GM18526 (cell line): ENCODE results near the gene ZSWIM1.
A peak's percentile ranks its signal among the peaks of the same experiment; 100 is the strongest.

Experiments
- POLR2A ChIP-seq: IDR thresholded peaks from 3 replicates; pipeline ENCODE4 v1.6.1; 2011; ENCODE audit not compliant: insufficient read length; ENCODE audit errors: extremely low read depth

The ZSWIM1 gene

DNA sequence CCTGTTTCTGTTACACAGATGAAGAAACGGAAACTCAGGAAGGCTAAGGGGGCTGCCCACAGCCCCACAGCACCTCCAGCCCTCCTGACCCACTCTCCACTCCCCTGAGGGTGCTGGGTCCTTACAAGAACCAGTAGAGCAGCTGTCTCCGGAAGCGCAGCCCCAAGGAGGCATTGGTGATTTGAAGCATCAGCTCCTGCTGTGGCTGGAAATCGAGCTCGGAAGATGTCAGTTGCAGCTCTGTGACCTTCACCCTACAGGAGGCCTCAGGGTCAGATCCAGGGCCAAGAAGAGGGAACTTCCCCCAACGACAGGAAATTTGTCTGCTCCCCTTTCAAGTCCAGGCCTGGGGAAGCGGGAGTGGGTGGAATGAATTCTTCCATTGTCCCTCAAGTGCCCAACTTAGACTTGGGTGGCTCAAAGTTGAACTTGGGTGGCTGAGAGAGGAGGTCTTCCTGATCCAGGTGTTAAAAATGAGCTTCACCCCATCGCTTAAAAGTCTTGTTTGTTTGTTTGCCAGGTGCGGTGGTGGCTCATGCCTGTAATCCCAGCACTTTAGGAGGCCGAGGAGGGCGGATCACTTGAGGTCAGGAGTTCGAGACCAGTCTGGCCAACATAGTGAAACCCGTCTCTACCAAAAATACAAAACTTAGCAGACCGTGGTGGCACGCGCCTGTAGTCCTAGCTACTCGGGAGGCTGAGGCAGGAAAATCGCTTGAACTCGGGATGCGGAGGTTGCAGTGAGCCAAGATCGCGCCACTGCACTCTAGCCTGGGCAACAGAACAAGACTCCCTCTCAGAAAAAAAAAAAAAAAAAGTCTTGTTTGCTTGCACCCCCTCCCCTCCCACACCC, 29.0 kb downstream of the ZSWIM1 start:
- TF ChIP-seq POLR2A, result no peak

GRCh38 chr20:45910670-45911485, 29.9 kb downstream of the ZSWIM1 start:
- peak; percentile 64 for TF ChIP-seq POLR2A

GRCh38 chr20:45911486-45912343, 30.7 kb downstream of the ZSWIM1 start, which contains the start of gene PLTP:
TSS of gene PLTP (minus strand) at chr20:45912155. CDS start at chr20:45911452, 703 bp downstream.
- TF ChIP-seq POLR2A, result no peak

GRCh38 chr20:45912344-45912682, 31.3 kb downstream of the ZSWIM1 start:
- TF ChIP-seq POLR2A, result no peak

DNA sequence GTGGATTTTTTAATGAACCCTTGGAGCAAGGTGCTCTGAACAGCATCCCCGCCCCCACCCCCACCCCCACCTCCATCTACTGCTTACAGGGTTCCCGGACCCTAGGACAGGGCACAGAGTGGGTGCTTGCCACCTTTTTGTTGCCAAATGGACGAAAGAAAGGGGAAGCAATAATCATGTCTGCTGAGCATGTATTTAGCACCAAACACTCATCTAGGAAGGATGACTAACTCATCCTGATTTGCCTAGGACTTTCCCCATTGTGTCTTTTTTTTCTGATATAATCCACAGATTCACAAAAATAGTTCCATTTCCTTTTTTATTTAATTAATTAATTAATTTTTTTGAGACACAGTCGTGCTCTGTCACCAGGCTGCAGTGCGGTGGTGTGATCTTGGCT, 32.1 kb downstream of the ZSWIM1 start:
- TF ChIP-seq POLR2A, result no peak

- TF ChIP-seq POLR2A, result no peak
Measured at GRCh38 chr20:45917790-45918141, 36.7 kb downstream of the ZSWIM1 start.

DNA sequence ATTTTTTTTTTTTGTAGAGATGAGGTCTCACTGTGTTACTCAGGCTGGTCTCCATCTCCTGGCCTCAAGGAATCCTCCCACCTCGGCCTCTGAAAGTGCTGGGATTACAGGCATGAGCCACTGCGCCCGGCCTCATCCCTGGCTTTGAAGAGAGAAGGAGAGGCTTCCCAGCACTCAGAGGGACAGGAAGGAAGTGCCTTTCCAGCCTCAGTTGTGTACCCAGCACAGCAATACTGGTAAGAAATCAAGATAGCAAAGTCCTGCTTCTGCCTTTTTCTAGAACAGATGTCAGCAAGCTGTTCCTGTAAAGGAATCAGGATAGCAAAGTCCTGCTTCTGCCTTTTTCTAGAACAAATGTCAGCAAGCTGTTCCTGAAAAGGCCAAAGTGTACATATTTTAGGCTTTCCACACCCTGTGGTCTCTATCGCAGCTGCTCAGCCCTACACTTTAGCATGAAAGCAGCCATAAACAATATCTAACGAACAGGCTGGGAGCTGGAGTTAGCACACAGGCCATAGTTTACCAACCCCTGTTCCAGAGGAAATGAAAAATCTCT, 37.2 kb downstream of the ZSWIM1 start:
- no peak for TF ChIP-seq POLR2A

GRCh38 chr20:45918779-45919537, 37.9 kb downstream of the ZSWIM1 start:
- TF ChIP-seq POLR2A, result no peak

DNA sequence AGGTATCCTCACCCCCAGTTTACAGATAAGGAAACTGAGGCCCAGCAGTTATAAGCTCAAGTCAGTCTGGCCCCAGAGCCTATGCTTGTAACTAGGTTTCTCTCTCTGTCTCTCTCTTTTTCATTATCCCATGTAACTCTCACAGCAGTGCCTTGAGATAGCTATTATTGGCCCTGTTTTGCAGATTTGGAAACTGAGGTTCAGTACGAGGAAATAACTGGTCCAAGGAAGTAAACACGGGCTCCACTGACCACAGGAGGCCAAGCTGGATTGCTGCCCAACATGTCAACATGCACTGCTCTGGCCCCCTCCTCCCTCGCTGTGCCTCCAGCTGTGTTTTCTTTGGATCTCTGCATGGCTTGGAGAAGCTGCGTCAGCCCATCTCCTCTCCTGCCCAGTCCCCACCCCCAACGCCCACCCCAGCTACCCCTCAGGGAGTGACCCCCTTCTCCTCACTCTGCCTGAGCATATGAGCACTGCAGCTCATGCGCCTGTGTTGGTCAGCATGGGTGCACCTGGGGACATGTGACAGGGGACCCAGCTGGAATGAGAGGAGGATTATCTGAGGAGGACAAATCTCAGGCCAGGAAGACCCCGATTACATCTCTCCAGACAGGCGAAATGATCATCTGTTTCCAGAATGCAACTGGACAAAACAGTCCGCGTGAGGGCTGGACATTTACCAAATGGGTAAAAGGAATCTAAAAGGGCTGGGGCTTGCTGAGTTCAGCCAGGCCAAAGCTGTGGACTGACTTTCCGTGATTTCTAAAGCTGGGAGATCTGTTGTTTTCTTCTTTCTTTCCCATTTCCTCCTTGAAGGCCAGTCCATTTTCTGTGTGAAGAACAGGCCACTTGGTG, 38.7 kb downstream of the ZSWIM1 start:
- TF ChIP-seq POLR2A, result no peak

DNA sequence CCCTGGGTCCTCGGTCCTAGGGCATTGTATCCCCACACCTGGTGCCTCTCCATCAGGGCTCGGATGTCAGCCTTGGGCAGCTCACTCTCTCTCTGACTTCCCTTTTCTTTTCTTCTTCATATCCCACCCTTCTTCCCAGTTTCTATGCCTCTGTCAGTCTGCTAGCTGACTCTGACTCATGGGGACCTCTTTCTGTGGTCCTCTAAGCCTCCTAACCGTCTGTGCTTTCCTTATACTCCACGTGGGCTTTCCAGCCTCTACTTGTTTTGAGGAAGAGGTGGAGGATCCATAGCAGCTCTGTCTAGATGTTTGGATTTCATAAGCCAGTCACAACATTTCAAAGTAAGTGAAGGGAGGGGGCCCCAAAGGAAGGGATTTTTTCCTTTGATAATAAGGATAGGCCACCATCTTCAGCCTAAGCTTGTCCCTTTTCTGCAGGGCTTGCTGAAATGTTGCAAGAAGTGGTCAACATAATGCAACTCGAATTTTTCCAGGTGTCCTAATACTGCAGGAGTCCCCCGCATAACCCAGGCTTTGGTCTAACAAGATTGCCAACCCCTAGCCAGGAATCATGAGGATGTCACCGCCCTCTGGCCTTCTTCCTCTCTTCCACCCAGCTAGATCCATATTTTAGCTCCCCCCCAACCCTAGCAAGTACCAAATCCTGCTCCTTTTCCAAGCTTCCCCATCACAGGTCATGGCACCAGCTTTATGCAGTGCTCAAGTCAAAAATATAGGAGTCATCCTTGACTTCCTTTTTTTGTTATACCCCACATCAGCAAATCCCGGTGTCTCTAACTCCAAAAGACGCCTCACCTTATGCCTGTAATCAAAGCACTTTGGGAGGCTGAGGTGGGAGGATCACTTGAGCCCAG, 39.7 kb downstream of the ZSWIM1 start:
- TF ChIP-seq POLR2A, result no peak

DNA sequence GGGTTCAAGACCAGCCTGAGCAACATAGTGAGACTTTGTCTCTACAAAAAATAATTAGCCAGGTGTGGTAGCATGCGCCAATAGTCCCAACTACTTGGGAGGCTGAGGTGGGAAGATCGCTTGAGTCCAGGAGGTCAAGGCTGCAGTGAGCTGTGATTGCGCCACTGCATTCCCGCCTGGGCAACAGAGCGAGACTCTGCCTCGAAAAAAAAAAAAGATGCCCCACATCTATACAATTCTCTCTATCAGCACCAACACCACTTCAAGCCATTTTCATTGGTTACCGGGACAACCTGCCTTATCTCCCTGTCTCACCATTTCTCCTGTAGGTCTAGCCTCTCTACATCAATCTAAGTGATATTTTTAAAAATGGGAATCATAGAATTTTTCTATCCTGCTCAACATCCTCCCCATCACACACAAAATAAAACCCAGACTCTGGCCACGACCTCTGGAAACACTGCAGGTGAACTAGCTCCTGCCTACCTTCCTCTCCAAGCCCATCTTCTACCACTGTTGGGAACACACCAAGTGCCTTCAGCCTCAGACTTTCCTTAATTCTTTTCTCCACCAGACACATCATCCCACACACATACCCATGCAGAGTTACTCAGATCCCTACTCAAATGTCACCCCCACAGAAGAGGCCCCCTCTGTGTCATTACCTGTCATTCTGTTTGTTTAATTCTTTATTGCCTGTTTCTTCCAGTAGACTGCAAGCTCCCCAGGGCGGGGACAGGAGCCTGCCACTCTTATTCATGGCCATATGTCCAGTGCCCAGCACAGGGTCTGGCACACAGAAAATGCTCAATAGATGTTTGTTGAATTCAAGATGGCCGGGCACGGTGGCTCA, 40.5 kb downstream of the ZSWIM1 start:
- no peak for TF ChIP-seq POLR2A
